K562 (cell line): ENCODE data around the gene HTR4. TPM values are rescaled to one million over a fixed set of nuclear protein-coding genes. Genes with fewer than 3 reads are reported as not detected.

Source experiments
- ATAC-seq: fragments of 200-7000 bp; cut with Tn5 transposase; 3 replicates; pipeline ENCODE4 v1.9.1; 2020; ENCODE audit warnings: moderate library complexity
- BruUV-seq: library from RNA; stranded (reverse); fragments of 400-500 nt; replicated peaks from 2 replicates; lab custom pipeline; 2021; lab: Mats Ljungman, UMichigan
- CTCF ChIA-PET: fragments of 300-600 bp; formaldehyde crosslinking; extraction: SDS; loops from one replicate; lab custom pipeline; 2021; ENCODE audit warnings: low intra/inter-chr PET ratio; lab: Yijun Ruan, JAX
- POLR2A ChIA-PET: fragments of 300-600, 350-650 bp; sonication (Branson Sonifier 250); formaldehyde crosslinking; extraction: SDS; loops from one replicate; lab custom pipeline; 2021; ENCODE audit warnings: antibody characterized with exemption, inconsistent platforms; lab: Yijun Ruan, JAX
- DNase-seq, 4 experiments: peaks; one replicate each; pipeline versions ENCODE4 v3.0.0 to v3.0.0-alpha.2; 2011 to 2018; ENCODE audit warnings: low spot score in 3 of 4, mixed read lengths in 3 of 4; ENCODE audit errors: extremely low read depth in 1 of 4
- FAIRE-seq: peaks from 2 replicates; lab custom pipeline; 2011; peaks lifted over from hg19 to GRCh38; lab: Jason Lieb, UNC
- H2AFZ ChIP-seq: 2 replicates; pipeline ENCODE4 v1.6.0; 2011; ENCODE audit warnings: low read depth, low read length, control low read depth, inconsistent platforms
- H3K27ac ChIP-seq: fragments of 200-600 bp; 3 replicates; pipeline ENCODE4 v1.8.0; 2011; ENCODE audit warnings: low read depth, mild to moderate bottlenecking, control low read depth, inconsistent platforms, low read length, moderate library complexity, mixed read lengths; ENCODE audit errors: extremely low read depth
- H3K27me3 ChIP-seq, 2 experiments: fragments of 300-600 bp in 1 of 2; 2 replicates in 1 of 2; 3 replicates in 1 of 2; pipeline versions ENCODE4 v1.6.0 to v1.8.0; 2011; ENCODE audit warnings: inconsistent platforms in 2 of 2, low read length in 2 of 2, mild to moderate bottlenecking in 1 of 2, mixed read lengths in 1 of 2, moderate library complexity in 1 of 2; ENCODE audit not compliant: control insufficient read depth in 2 of 2, insufficient read depth in 2 of 2
- H3K36me3 ChIP-seq: fragments of 300-600 bp; 3 replicates; pipeline ENCODE4 v1.8.0; 2011; ENCODE audit warnings: mild to moderate bottlenecking, low read length, inconsistent platforms; ENCODE audit not compliant: control insufficient read depth, insufficient read depth
- H3K4me1 ChIP-seq, 2 experiments: fragments of 200-600 bp in 1 of 2; replicated peaks in 1 of 2; 2 replicates in 1 of 2; 3 replicates in 1 of 2; pipeline versions ENCODE4 v1.5.1 to v1.8.0; 2011; ENCODE audit warnings: inconsistent platforms in 2 of 2, low read length in 2 of 2, mild to moderate bottlenecking in 1 of 2, mixed read lengths in 1 of 2, moderate library complexity in 1 of 2; ENCODE audit not compliant: control insufficient read depth in 2 of 2, insufficient read depth in 2 of 2
- H3K4me2 ChIP-seq: 2 replicates; pipeline ENCODE4 v1.6.1; 2011; ENCODE audit warnings: low read length, control low read depth, inconsistent platforms, mixed read lengths; ENCODE audit not compliant: insufficient read depth
- H3K4me3 ChIP-seq: fragments of 200-600 bp; sonication (generic), shearing (Covaris generic); 2 replicates; pipeline ENCODE4 v1.5.1; 2016; ENCODE audit warnings: control low read depth, inconsistent platforms
- H3K79me2 ChIP-seq: fragments of 200-600 bp; 3 replicates; pipeline ENCODE4 v1.8.0; 2011; ENCODE audit warnings: low read length, inconsistent platforms; ENCODE audit not compliant: control insufficient read depth, insufficient read depth
- H3K9ac ChIP-seq, 2 experiments: 2 replicates each; pipeline versions ENCODE4 v1.6.0 to v1.6.1; 2011; ENCODE audit warnings: low read depth in 2 of 2, low read length in 2 of 2, control low read depth in 1 of 2, inconsistent platforms in 1 of 2, mild to moderate bottlenecking in 1 of 2, mixed read lengths in 1 of 2; ENCODE audit not compliant: insufficient read depth in 1 of 2
- H3K9me1 ChIP-seq: one replicate; pipeline ENCODE4 v1.6.0; 2011; ENCODE audit warnings: inconsistent platforms, mild to moderate bottlenecking, low read length, moderate library complexity; ENCODE audit not compliant: control insufficient read depth, insufficient read depth
- H3K9me3 ChIP-seq: replicated peaks from 2 replicates; pipeline ENCODE4 v1.5.1; 2011; ENCODE audit warnings: low read depth, low read length, inconsistent platforms; ENCODE audit not compliant: control insufficient read depth, insufficient read depth
- H4K20me1 ChIP-seq: replicated peaks from 2 replicates; pipeline ENCODE4 v1.6.1; 2011; ENCODE audit warnings: low read length, inconsistent platforms, mixed read lengths; ENCODE audit not compliant: control insufficient read depth, insufficient read depth
- ARID1B ChIP-seq: fragments of 450-650 bp; IDR thresholded peaks from 2 replicates; pipeline ENCODE4 v1.6.1; 2016; ENCODE audit warnings: antibody characterized with exemption, mild to moderate bottlenecking, inconsistent platforms
- BCL6 ChIP-seq: fragments of 250-450 bp; sonication (Bioruptor Pico); IDR thresholded peaks from 2 replicates; pipeline ENCODE4 v1.4.0; 2020
- CBX1 ChIP-seq: sonication (generic); IDR thresholded peaks from 2 replicates; pipeline ENCODE4 v1.6.1; 2016; ENCODE audit warnings: antibody characterized with exemption, low read depth, mild to moderate bottlenecking
- CXXC5 ChIP-seq: fragments of 250-450 bp; sonication (Bioruptor Pico); IDR thresholded peaks from 2 replicates; pipeline ENCODE4 v1.8.0; 2022; ENCODE audit warnings: inconsistent platforms, mild to moderate bottlenecking, moderate library complexity
- JUND ChIP-seq, 2 experiments: IDR thresholded peaks; 2 replicates in 1 of 2; 3 replicates in 1 of 2; pipeline ENCODE4 v1.6.1; 2011; ENCODE audit warnings: borderline replicate concordance in 2 of 2, low read depth in 2 of 2, low read length in 2 of 2, improper control_type of control experiment in 1 of 2, missing biosample characterization in 1 of 2, missing genetic modification characterization in 1 of 2, missing genetic modification reagents in 1 of 2
- MAZ ChIP-seq, 2 experiments: fragments of 450-650 bp in 1 of 2; sonication (generic) in 1 of 2; formaldehyde crosslinking; IDR thresholded peaks in 1 of 2; conservative IDR thresholded peaks in 1 of 2; 2 replicates each; pipeline versions ENCODE4 v1.4.0 to v1.5.0; 2020; ENCODE audit warnings: mild to moderate bottlenecking in 1 of 2, missing genetic modification reagents in 1 of 2
- NR4A1 ChIP-seq, 2 experiments: fragments of 250-450 bp in 1 of 2; fragments of 450-650 bp in 1 of 2; sonication (Bioruptor Pico) in 1 of 2; IDR thresholded peaks; 2 replicates each; pipeline versions ENCODE4 v1.4.0 to v1.6.1; 2016 to 2020; ENCODE audit warnings: mild to moderate bottlenecking in 2 of 2, missing compliant biosample characterization in 1 of 2, missing genetic modification characterization in 1 of 2, moderate library complexity in 1 of 2
- RAD51 ChIP-seq: fragments of 450-650 bp; IDR thresholded peaks from 2 replicates; pipeline ENCODE4 v1.7.1; 2016; ENCODE audit warnings: low read depth, mild to moderate bottlenecking, borderline replicate concordance
- SIRT6 ChIP-seq: IDR thresholded peaks from one replicate; pipeline ENCODE4 v1.6.1; 2012; ENCODE audit warnings: low read depth, mild to moderate bottlenecking, control low read depth, inconsistent platforms, low read length, moderate library complexity
- STAG1 ChIP-seq: sonication (generic); formaldehyde crosslinking; IDR thresholded peaks from 2 replicates; pipeline ENCODE4 v1.5.0; 2020; ENCODE audit warnings: missing genetic modification reagents, borderline replicate concordance
- TAL1 ChIP-seq: fragments of 450-650 bp; IDR thresholded peaks from 2 replicates; pipeline ENCODE4 v1.6.1; 2016; ENCODE audit warnings: mild to moderate bottlenecking
- TSC22D4 ChIP-seq: fragments of 450-650 bp; IDR thresholded peaks from 2 replicates; pipeline ENCODE4 v1.6.1; 2016; ENCODE audit warnings: missing genetic modification characterization, missing biosample characterization, control low read depth
- YBX1 ChIP-seq: fragments of 450-650 bp; IDR thresholded peaks from 2 replicates; pipeline ENCODE4 v1.7.1; 2016; ENCODE audit warnings: mild to moderate bottlenecking
- ZBTB1 ChIP-seq: sonication (generic); formaldehyde crosslinking; IDR thresholded peaks from 2 replicates; pipeline ENCODE4 v1.8.1; 2023; ENCODE audit warnings: missing genetic modification reagents, low read depth, mild to moderate bottlenecking, borderline replicate concordance
- ZC3H4 ChIP-seq: sonication (generic); formaldehyde crosslinking; IDR thresholded peaks from 2 replicates; pipeline ENCODE4 v1.9.0; 2021; ENCODE audit warnings: missing genetic modification reagents, borderline replicate concordance
- ZNF311 ChIP-seq: fragments of 250-450 bp; sonication (Bioruptor Pico); IDR thresholded peaks from 2 replicates; pipeline ENCODE4 v1.4.0; 2020; ENCODE audit warnings: mild to moderate bottlenecking, moderate library complexity
- ZNF551 ChIP-seq: fragments of 250-450 bp; sonication (Bioruptor Pico); IDR thresholded peaks from 2 replicates; pipeline ENCODE4 v1.5.0; 2021; ENCODE audit warnings: mild to moderate bottlenecking, moderate library complexity
- ZNF76 ChIP-seq: fragments of 250-450 bp; sonication (Bioruptor Pico); IDR thresholded peaks from 2 replicates; pipeline ENCODE4 v1.4.0; 2020; ENCODE audit warnings: mild to moderate bottlenecking, moderate library complexity, borderline replicate concordance
- ZNF778 ChIP-seq: fragments of 450-650 bp; formaldehyde crosslinking; IDR thresholded peaks from 2 replicates; pipeline ENCODE4 v1.4.0; 2020; ENCODE audit warnings: mild to moderate bottlenecking, moderate library complexity
- ZSCAN32 ChIP-seq: fragments of 450-650 bp; formaldehyde crosslinking; IDR thresholded peaks from 2 replicates; pipeline ENCODE4 v1.4.0; 2020; ENCODE audit warnings: mild to moderate bottlenecking, moderate library complexity
- WGBS: fragments of 100-300 bp; shearing (Covaris generic); methylation state at CpG from one replicate; pipeline ENCODE4 v1.1.6; 2016; ENCODE audit warnings: low coverage, mixed read lengths; ENCODE audit not compliant: insufficient coverage; ENCODE audit errors: missing lambda C conversion rate; 5-methylcytosine and 5-hydroxymethylcytosine counted together
- in situ Hi-C: fragments of 300-500 bp; cut with MboI; formaldehyde crosslinking; loops from 4 replicates; pipeline ENCODE4 v1.15.0; 2018; ENCODE audit warnings: inconsistent platforms, mixed read lengths
- intact Hi-C: fragments of 100-400 bp; cut with micrococcal nuclease; formaldehyde crosslinking; loops from 2 replicates; pipeline ENCODE4 v1.14.2; 2022
- polyA plus RNA-seq, 8 experiments: library from polyadenylated mRNA; depleted of rRNA in 4 of 8; stranded (reverse) in 5 of 8; unstranded in 3 of 8; fragments of >200 nt; fragmentation: Nextera tagmentation in 2 of 8; fragmentation: Illumina TruSeq in 1 of 8; extraction: Ambion mirVana in 2 of 8; extraction: Trizol in 1 of 8; gene quantifications; 2 replicates each; pipeline versions ENCODE4 v1.2.1 to v1.2.3, GENCODE V29; 2011 to 2014; ENCODE audit warnings: inconsistent platforms in 1 of 8, missing spikeins in 1 of 8
- total RNA-seq, 7 experiments: library from RNA; depleted of rRNA in 6 of 7; stranded (reverse); fragments of >200 nt in 6 of 7; fragmentation: Illumina TruSeq in 2 of 7; extraction: Trizol in 2 of 7; gene quantifications; 2 replicates each; pipeline versions ENCODE4 v1.2.1 to v1.2.3, GENCODE V29; 2011 to 2021; ENCODE audit warnings: low replicate concordance in 1 of 7
- TF ChIP-seq, protein P1 (sequence below): fragments of 450-650 bp; IDR thresholded peaks from 2 replicates; pipeline ENCODE4 v1.6.1; 2014; ENCODE audit warnings: low read depth, mild to moderate bottlenecking, moderate library complexity, borderline replicate concordance

HTR4 gene
- total and polyA plus RNA-seq, 9 of the 15 experiments (the other 6 are each of a cell fraction or from before 2014, with no cell fraction given): 0.13 TPM; not detected in 8

DNA sequence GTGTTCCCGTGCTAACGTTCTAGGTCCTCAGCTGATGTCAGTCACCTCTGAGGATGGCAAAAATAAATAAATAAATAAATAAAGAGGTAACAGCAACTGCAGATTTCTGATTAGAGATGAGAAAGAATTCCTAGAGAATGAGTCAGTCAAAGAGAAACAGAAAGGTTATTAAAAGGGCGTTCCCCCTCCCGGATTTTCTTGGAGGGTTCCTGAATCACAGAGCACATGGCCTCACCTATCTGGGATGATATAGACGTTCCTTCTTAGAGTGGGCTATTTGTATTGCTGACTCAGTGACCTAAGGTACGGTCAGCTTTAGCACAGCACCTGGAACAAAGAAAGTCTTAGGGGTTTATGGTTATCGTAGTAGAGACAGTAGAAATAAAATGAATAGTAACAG, 30.6 kb downstream of the HTR4 start:
- Histone ChIP-seq H3K9me1 (no peaks in the 10 kb centered on the region), H3K9ac (no peak overlapping the region), H3K27ac (no peak overlapping the region), H3K79me2 (no peaks in the 10 kb centered on the region), H3K4me1 (peaks cover 0 to 16% of the 10 kb centered on the region in 2 experiments; a peak in 2 of 5 replicates), H3K27me3 (no peaks in the 10 kb centered on the region), H3K36me3 (no peaks in the 10 kb centered on the region), H3K4me2 (no peak overlapping the region), H3K4me3 (no peak overlapping the region), H4K20me1 (no peaks in the 10 kb centered on the region), H2AFZ (no peak overlapping the region; the same call in 1 of the 2 replicates), H3K9me3 (no peaks in the 10 kb centered on the region)
- intact Hi-C loops (loop anchor here (2.0 kb wide), 1 partner anchor 15 kb away; no protein-coding TSS in a partner anchor), in situ Hi-C loops (no loop called here)
- DNase-seq: peak in 3 of 4 experiments; percentile 19 to 41 (median 24)
- no TSS peak for BruUV-seq
- ChIA-PET CTCF (no interaction called here), POLR2A (no interaction called here)
- WGBS: 8% methylated on average over 7 of the region's 7 CpGs
- no peak; the same call in 2 of the 3 replicates for ATAC-seq
- no peak for FAIRE-seq
- TF ChIP-seq ARID1B: peak; percentile 61
- TF ChIP-seq CBX1: no peak
- no peak for TF ChIP-seq BCL6 (CRISPR knock-in tag)
- TF ChIP-seq MAZ (CRISPR knock-in tag; conservative IDR thresholded peaks at IDR 0.05 in 1 of 2, IDR thresholded peaks at IDR 0.05 in 1 of 2): no peak
- TF ChIP-seq CXXC5 (CRISPR knock-in tag): no peak
- TF ChIP-seq, protein P1, sequence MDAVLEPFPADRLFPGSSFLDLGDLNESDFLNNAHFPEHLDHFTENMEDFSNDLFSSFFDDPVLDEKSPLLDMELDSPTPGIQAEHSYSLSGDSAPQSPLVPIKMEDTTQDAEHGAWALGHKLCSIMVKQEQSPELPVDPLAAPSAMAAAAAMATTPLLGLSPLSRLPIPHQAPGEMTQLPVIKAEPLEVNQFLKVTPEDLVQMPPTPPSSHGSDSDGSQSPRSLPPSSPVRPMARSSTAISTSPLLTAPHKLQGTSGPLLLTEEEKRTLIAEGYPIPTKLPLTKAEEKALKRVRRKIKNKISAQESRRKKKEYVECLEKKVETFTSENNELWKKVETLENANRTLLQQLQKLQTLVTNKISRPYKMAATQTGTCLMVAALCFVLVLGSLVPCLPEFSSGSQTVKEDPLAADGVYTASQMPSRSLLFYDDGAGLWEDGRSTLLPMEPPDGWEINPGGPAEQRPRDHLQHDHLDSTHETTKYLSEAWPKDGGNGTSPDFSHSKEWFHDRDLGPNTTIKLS: no peak
- peak; percentile 78 for TF ChIP-seq JUND (IDR thresholded peaks at IDR 0.05; ENCODE audit: borderline replicate concordance, low read depth, low read length)
- peak; percentile 76; the same call in 2 of the 3 replicates for TF ChIP-seq JUND (tag; IDR thresholded peaks at IDR 0.05; ENCODE audit: borderline replicate concordance, low read depth, low read length)
- TF ChIP-seq RAD51: no peak
- no peak for TF ChIP-seq ZNF311 (CRISPR knock-in tag)
- TF ChIP-seq SIRT6: no peak
- no peak for TF ChIP-seq ZNF551
- no peak for TF ChIP-seq TSC22D4
- TF ChIP-seq ZSCAN32 (CRISPR knock-in tag): no peak
- no peak for TF ChIP-seq ZBTB1 (CRISPR knock-in tag)
- peak; percentile 28; the same call in 1 of the 2 replicates for TF ChIP-seq TAL1
- no peak for TF ChIP-seq ZNF76 (CRISPR knock-in tag)
- no peak for TF ChIP-seq ZC3H4 (CRISPR knock-in tag)
- TF ChIP-seq STAG1 (CRISPR knock-in tag): no peak
- no peak for TF ChIP-seq ZNF778 (CRISPR knock-in tag)
- TF ChIP-seq YBX1: no peak
- TF ChIP-seq NR4A1 (CRISPR knock-in tag; IDR thresholded peaks at IDR 0.05): no peak
- TF ChIP-seq NR4A1 (tag; IDR thresholded peaks at IDR 0.05): no peak
